ENCODE data around the gene ATP8B3. TPM values are rescaled to one million over a fixed set of nuclear protein-coding genes. Genes with fewer than 3 reads are reported as not detected.
A peak's percentile ranks its signal among the peaks of the same experiment; 100 is the strongest.

ATP8B3 gene
- total and polyA plus RNA-seq, 2 of the 13 experiments (the other 11 are each of a cell fraction or from before 2014, with no cell fraction given) = 2.6 to 5.9 TPM

DNA sequence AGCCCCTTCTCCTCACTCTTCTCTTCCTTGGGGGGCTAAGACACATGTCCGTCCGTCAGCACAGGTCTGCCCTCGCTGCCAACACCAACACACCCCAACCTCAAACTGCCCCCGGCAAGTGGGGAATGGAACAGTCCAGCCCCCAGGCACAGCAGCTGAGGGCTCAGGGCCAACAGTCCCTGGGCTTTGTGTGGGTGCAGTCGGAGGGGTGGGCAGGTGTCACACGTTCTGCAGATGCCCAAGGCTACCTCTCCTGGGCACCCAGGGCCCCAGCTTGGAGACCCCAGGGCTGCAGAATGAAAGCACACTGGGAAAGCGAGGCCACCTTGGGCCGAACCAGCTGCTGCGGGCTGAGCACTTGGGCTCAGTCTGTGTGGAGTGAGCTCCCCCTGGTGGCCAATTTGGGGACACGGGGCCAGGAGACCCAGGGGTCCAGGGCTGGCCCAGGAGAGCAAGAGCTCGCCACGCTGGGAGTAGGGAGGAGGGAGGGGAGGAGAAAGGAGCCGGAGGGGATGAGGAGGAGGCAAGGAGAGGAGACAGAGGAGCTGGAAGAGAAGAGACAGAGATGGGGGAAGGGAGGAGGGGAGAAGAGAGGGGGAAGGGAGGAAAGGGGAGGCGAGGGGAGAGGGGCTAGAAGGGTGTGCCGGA, 14.0 kb upstream of the ATP8B3 start (continued):
- peak; percentile 74 for TF ChIP-seq XRCC5 (optimal IDR thresholded peaks at IDR 0.05; ENCODE audit: low read length)
- no peak for TF ChIP-seq SRY (CRISPR knock-in tag; IDR thresholded peaks at IDR 0.05)
- TF ChIP-seq, protein P1, sequence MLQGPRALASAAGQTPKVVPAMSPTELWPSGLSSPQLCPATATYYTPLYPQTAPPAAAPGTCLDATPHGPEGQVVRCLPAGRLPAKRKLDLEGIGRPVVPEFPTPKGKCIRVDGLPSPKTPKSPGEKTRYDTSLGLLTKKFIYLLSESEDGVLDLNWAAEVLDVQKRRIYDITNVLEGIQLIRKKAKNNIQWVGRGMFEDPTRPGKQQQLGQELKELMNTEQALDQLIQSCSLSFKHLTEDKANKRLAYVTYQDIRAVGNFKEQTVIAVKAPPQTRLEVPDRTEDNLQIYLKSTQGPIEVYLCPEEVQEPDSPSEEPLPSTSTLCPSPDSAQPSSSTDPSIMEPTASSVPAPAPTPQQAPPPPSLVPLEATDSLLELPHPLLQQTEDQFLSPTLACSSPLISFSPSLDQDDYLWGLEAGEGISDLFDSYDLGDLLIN (CRISPR knock-in tag; IDR thresholded peaks at IDR 0.05; ENCODE audit: borderline replicate concordance) = no peak
- TF ChIP-seq, protein P2, sequence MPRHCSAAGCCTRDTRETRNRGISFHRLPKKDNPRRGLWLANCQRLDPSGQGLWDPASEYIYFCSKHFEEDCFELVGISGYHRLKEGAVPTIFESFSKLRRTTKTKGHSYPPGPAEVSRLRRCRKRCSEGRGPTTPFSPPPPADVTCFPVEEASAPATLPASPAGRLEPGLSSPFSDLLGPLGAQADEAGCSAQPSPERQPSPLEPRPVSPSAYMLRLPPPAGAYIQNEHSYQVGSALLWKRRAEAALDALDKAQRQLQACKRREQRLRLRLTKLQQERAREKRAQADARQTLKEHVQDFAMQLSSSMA (CRISPR knock-in tag; IDR thresholded peaks at IDR 0.05) = no peak
- TF ChIP-seq ZNF296 (CRISPR knock-in tag; conservative IDR thresholded peaks at IDR 0.05) = no peak
- TF ChIP-seq, protein P3, sequence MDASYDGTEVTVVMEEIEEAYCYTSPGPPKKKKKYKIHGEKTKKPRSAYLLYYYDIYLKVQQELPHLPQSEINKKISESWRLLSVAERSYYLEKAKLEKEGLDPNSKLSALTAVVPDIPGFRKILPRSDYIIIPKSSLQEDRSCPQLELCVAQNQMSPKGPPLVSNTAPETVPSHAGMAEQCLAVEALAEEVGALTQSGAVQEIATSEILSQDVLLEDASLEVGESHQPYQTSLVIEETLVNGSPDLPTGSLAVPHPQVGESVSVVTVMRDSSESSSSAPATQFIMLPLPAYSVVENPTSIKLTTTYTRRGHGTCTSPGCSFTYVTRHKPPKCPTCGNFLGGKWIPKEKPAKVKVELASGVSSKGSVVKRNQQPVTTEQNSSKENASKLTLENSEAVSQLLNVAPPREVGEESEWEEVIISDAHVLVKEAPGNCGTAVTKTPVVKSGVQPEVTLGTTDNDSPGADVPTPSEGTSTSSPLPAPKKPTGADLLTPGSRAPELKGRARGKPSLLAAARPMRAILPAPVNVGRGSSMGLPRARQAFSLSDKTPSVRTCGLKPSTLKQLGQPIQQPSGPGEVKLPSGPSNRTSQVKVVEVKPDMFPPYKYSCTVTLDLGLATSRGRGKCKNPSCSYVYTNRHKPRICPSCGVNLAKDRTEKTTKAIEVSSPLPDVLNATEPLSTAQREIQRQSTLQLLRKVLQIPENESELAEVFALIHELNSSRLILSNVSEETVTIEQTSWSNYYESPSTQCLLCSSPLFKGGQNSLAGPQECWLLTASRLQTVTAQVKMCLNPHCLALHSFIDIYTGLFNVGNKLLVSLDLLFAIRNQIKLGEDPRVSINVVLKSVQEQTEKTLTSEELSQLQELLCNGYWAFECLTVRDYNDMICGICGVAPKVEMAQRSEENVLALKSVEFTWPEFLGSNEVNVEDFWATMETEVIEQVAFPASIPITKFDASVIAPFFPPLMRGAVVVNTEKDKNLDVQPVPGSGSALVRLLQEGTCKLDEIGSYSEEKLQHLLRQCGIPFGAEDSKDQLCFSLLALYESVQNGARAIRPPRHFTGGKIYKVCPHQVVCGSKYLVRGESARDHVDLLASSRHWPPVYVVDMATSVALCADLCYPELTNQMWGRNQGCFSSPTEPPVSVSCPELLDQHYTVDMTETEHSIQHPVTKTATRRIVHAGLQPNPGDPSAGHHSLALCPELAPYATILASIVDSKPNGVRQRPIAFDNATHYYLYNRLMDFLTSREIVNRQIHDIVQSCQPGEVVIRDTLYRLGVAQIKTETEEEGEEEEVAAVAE (CRISPR knock-in tag; IDR thresholded peaks at IDR 0.05; ENCODE audit: borderline replicate concordance) = no peak
- TF ChIP-seq, protein P4, sequence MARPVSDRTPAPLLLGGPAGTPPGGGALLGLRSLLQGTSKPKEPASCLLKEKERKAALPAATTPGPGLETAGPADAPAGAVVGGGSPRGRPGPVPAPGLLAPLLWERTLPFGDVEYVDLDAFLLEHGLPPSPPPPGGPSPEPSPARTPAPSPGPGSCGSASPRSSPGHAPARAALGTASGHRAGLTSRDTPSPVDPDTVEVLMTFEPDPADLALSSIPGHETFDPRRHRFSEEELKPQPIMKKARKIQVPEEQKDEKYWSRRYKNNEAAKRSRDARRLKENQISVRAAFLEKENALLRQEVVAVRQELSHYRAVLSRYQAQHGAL (CRISPR knock-in tag; IDR thresholded peaks at IDR 0.05; ENCODE audit: not compliant biosample characterization) = no peak
- TF ChIP-seq HNRNPL (IDR thresholded peaks at IDR 0.05; ENCODE audit: low read depth, low read length) = no peak
- TF ChIP-seq NFE2L1 (CRISPR knock-in tag; IDR thresholded peaks at IDR 0.05; ENCODE audit: borderline replicate concordance) = no peak
- TF ChIP-seq SUZ12 (IDR thresholded peaks at IDR 0.05; ENCODE audit: low read depth, low read length) = no peak
- no peak for TF ChIP-seq KLF15 (CRISPR knock-in tag; IDR thresholded peaks at IDR 0.05; ENCODE audit: borderline replicate concordance)
- TF ChIP-seq ZKSCAN5 (CRISPR knock-in tag; IDR thresholded peaks at IDR 0.05) = no peak
- TF ChIP-seq HHEX (CRISPR knock-in tag; IDR thresholded peaks at IDR 0.05) = no peak
- TF ChIP-seq GABPB1 (CRISPR knock-in tag; IDR thresholded peaks at IDR 0.05) = 0 out of 2 replicates have a peak, but pooled peaks have one; percentile 25
- TF ChIP-seq, protein P5, sequence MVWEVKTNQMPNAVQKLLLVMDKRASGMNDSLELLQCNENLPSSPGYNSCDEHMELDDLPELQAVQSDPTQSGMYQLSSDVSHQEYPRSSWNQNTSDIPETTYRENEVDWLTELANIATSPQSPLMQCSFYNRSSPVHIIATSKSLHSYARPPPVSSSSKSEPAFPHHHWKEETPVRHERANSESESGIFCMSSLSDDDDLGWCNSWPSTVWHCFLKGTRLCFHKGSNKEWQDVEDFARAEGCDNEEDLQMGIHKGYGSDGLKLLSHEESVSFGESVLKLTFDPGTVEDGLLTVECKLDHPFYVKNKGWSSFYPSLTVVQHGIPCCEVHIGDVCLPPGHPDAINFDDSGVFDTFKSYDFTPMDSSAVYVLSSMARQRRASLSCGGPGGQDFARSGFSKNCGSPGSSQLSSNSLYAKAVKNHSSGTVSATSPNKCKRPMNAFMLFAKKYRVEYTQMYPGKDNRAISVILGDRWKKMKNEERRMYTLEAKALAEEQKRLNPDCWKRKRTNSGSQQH (CRISPR knock-in tag; IDR thresholded peaks at IDR 0.05; ENCODE audit: low read depth) = no peak
- TF ChIP-seq ZEB1 (IDR thresholded peaks at IDR 0.05; ENCODE audit: insufficient replicate concordance, low read depth) = no peak
- TF ChIP-seq GATAD2A (CRISPR knock-in tag; IDR thresholded peaks at IDR 0.05) = no peak
- TF ChIP-seq, protein P6, sequence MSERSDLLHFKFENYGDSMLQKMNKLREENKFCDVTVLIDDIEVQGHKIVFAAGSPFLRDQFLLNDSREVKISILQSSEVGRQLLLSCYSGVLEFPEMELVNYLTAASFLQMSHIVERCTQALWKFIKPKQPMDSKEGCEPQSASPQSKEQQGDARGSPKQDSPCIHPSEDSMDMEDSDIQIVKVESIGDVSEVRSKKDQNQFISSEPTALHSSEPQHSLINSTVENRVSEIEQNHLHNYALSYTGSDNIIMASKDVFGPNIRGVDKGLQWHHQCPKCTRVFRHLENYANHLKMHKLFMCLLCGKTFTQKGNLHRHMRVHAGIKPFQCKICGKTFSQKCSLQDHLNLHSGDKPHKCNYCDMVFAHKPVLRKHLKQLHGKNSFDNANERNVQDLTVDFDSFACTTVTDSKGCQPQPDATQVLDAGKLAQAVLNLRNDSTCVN (CRISPR knock-in tag; IDR thresholded peaks at IDR 0.05; ENCODE audit: borderline replicate concordance) = no peak; the same call in 1 of the 2 replicates
- TF ChIP-seq ZNF3 (CRISPR knock-in tag; IDR thresholded peaks at IDR 0.05) = no peak
- TF ChIP-seq ZNF274 (CRISPR knock-in tag; IDR thresholded peaks at IDR 0.05) = 0 out of 2 replicates have a peak, but pooled peaks have one; percentile 37
